GM12874 (cell line): ENCODE measurements around the gene RAB8B.

Source experiments
- CTCF ChIP-seq: IDR thresholded peaks from 2 replicates; pipeline ENCODE4 v1.5.1; 2011; ENCODE audit warnings: low read depth, mild to moderate bottlenecking, control low read depth, low read length, moderate library complexity; ENCODE audit not compliant: insufficient read depth

The RAB8B gene

GRCh38 chr15:63308491-63308890, 119.1 kb downstream of the RAB8B start:
- TF ChIP-seq CTCF, result no peak

- no peak for TF ChIP-seq CTCF
These were observed 119.5 kb downstream of the RAB8B start for GRCh38 chr15:63308947-63309346.

GRCh38 chr15:63310646-63311045, 121.2 kb downstream of the RAB8B start:
- no peak for TF ChIP-seq CTCF

- no peak for TF ChIP-seq CTCF
These were observed 122.9 kb downstream of the RAB8B start for GRCh38 chr15:63312286-63312685.

- no peak for TF ChIP-seq CTCF
These were observed 124.4 kb downstream of the RAB8B start for GRCh38 chr15:63313825-63314224.

GRCh38 chr15:63314409-63314808, 125.0 kb downstream of the RAB8B start:
- no peak for TF ChIP-seq CTCF
